ENCODE measurements around the gene TSPAN32. TPM values are rescaled to one million over a fixed set of nuclear protein-coding genes. Genes with fewer than 3 reads are reported as not detected.

Gene TSPAN32
- total and polyA plus RNA-seq, 10 of the 15 experiments (the other 5 are each of a cell fraction or from before 2014, with no cell fraction given): 0.08 TPM; not detected in 9

- intact Hi-C loops (cut with micrococcal nuclease; ENCODE audit: unreplicated experiment) (no loop called here), in situ Hi-C loops (cut with MboI) (no loop called here)
- ChIA-PET SMC1A (ENCODE audit: uncharacterized antibody, unreplicated experiment) (interaction anchor here (0.7 to 1.0 kb wide), 2 partner anchors 111 to 112 kb away, joined by 3 to 4 read pairs; no protein-coding TSS in a partner anchor), RAD21 (ENCODE audit: unreplicated experiment) (interaction anchor here (0.5 to 1.2 kb wide), 2 partner anchors 110 to 111 kb away, joined by 3 read pairs; no protein-coding TSS in a partner anchor), POLR2A (no interaction called here), CTCF (interaction anchor here (3.2 kb wide), 1 partner anchor 112 kb away, joined by 19 read pairs; no protein-coding TSS in a partner anchor)
- WGBS (ENCODE audit: insufficient coverage, insufficient replicate concordance, low lambda C conversion rate, missing lambda C conversion rate): 28% methylated on average over 7 of the region's 7 CpGs
- FAIRE-seq (no peak), DNase-seq (ENCODE audit: low read depth, low spot score) (no peak), ATAC-seq (no peak)
- no peak overlapping the region for H2AFZ ChIP-seq (ENCODE audit: control insufficient read depth, low read depth, low read length)
- H3K9me3 ChIP-seq (replicated peaks; ENCODE audit: control insufficient read depth, insufficient read depth, low read length): no peaks in the 10 kb centered on the region
- H3K79me2 ChIP-seq (ENCODE audit: control insufficient read depth, insufficient read depth, low read length): no peaks in the 10 kb centered on the region
- H3K36me3 ChIP-seq (ENCODE audit: control insufficient read depth in 2 of 2, insufficient read depth in 2 of 2, low read length in 1 of 2): no peaks in the 10 kb centered on the region
- no peak overlapping the region for H3K27ac ChIP-seq (ENCODE audit: control insufficient read depth, insufficient read depth)
- no peak overlapping the region for H3K4me3 ChIP-seq
- H3K27me3 ChIP-seq (replicated peaks in 1 of 2; ENCODE audit: control insufficient read depth in 2 of 2, insufficient read depth in 2 of 2, low read length in 1 of 2): no peaks in the 10 kb centered on the region
- no peak overlapping the region for H3K4me2 ChIP-seq (ENCODE audit: control insufficient read depth, insufficient read depth)
- no peak overlapping the region for H3K9ac ChIP-seq (ENCODE audit: control insufficient read depth, insufficient read depth, low read length)
- no peak for TF ChIP-seq CHD4 (IDR thresholded peaks at IDR 0.05)
- TF ChIP-seq EZH2 (IDR thresholded peaks at IDR 0.05; ENCODE audit: borderline replicate concordance, control insufficient read depth, low read depth, low read length): no peak
- no peak for TF ChIP-seq TCF7 (IDR thresholded peaks at IDR 0.05; ENCODE audit: borderline replicate concordance)
- H3K4me1 ChIP-seq (ENCODE audit: control insufficient read depth, insufficient read depth, low read length): no peaks in the 10 kb centered on the region
- H4K20me1 ChIP-seq (ENCODE audit: control insufficient read depth, insufficient read depth): no peaks in the 10 kb centered on the region
- no TSS peak for BruUV-seq (replicated peaks)
Measured at GRCh38 chr11:2308713-2309112, 6.9 kb downstream of the TSPAN32 start.

- BruUV-seq (replicated peaks): no TSS peak
- no peaks in the 10 kb centered on the region for H3K36me3 ChIP-seq (ENCODE audit: control insufficient read depth in 2 of 2, insufficient read depth in 2 of 2, low read length in 1 of 2)
- intact Hi-C loops (cut with micrococcal nuclease; ENCODE audit: unreplicated experiment) (no loop called here), in situ Hi-C loops (cut with MboI) (loop anchor here (5.0 kb wide), 1 partner anchor 108 kb away; no protein-coding TSS in a partner anchor)
- WGBS (ENCODE audit: insufficient coverage, insufficient replicate concordance, low lambda C conversion rate, missing lambda C conversion rate): 28% methylated on average over 17 of the region's 19 CpGs
- CTCF ChIA-PET: interaction anchor here (3.2 kb wide), 1 partner anchor 111 kb away, joined by 19 read pairs; no protein-coding TSS in a partner anchor
- no peak overlapping the region for H2AFZ ChIP-seq (ENCODE audit: control insufficient read depth, low read depth, low read length)
- FAIRE-seq (no peak), ATAC-seq (no peak), DNase-seq (ENCODE audit: low read depth, low spot score) (no peak)
- H3K4me1 ChIP-seq (ENCODE audit: control insufficient read depth, insufficient read depth, low read length): no peaks in the 10 kb centered on the region
- no peak overlapping the region for H3K27ac ChIP-seq (ENCODE audit: control insufficient read depth, insufficient read depth)
- H4K20me1 ChIP-seq (ENCODE audit: control insufficient read depth, insufficient read depth): no peaks in the 10 kb centered on the region
- H3K4me3 ChIP-seq: no peak overlapping the region
- RAD21 ChIA-PET (ENCODE audit: unreplicated experiment): interaction anchor here (0.5 to 1.2 kb wide), 2 partner anchors 109 to 110 kb away, joined by 3 read pairs; no protein-coding TSS in a partner anchor
- H3K79me2 ChIP-seq (ENCODE audit: control insufficient read depth, insufficient read depth, low read length): no peaks in the 10 kb centered on the region
- SMC1A ChIA-PET (ENCODE audit: uncharacterized antibody, unreplicated experiment): interaction anchor here (0.7 to 1.0 kb wide), 2 partner anchors 110 to 111 kb away, joined by 3 to 4 read pairs; no protein-coding TSS in a partner anchor
- H3K9me3 ChIP-seq (replicated peaks; ENCODE audit: control insufficient read depth, insufficient read depth, low read length): no peaks in the 10 kb centered on the region
- no peak overlapping the region for H3K4me2 ChIP-seq (ENCODE audit: control insufficient read depth, insufficient read depth)
- no peaks in the 10 kb centered on the region for H3K27me3 ChIP-seq (replicated peaks in 1 of 2; ENCODE audit: control insufficient read depth in 2 of 2, insufficient read depth in 2 of 2, low read length in 1 of 2)
- H3K9ac ChIP-seq (ENCODE audit: control insufficient read depth, insufficient read depth, low read length): no peak overlapping the region
- POLR2A ChIA-PET: no interaction called here
- TF ChIP-seq RAD21 (IDR thresholded peaks at IDR 0.05; ENCODE audit: insufficient read depth, low read depth, low read length) (no peak), SIX5 (IDR thresholded peaks at IDR 0.05; ENCODE audit: low read depth, low read length, severe bottlenecking) (no peak), IRF4 (IDR thresholded peaks at IDR 0.05; ENCODE audit: low read depth, low read length) (no peak), ELK1 (IDR thresholded peaks at IDR 0.05; ENCODE audit: low read depth, low read length) (no peak), SKIL (IDR thresholded peaks at IDR 0.05; ENCODE audit: low read depth, poor library complexity, severe bottlenecking) (no peak), KDM1A (IDR thresholded peaks at IDR 0.05; ENCODE audit: borderline replicate concordance) (no peak), HDAC2 (IDR thresholded peaks at IDR 0.05) (no peak), KLF5 (IDR thresholded peaks at IDR 0.05; ENCODE audit: partially characterized antibody) (no peak), SMARCA5 (IDR thresholded peaks at IDR 0.05) (no peak)
Measured at GRCh38 chr11:2309251-2310072, 7.6 kb downstream of the TSPAN32 start.

All from GM12878 (cell line).